ENCODE measurements around the gene ROBO3.

- TF ChIP-seq ZSCAN18 (CRISPR knock-in tag; IDR thresholded peaks at IDR 0.05), result no peak
- no peak for TF ChIP-seq CTCF (IDR thresholded peaks at IDR 0.05)
Measured at GRCh38 chr11:124859171-124859570, 6.1 kb upstream of the ROBO3 start.

Data from WTC11 (cell line).